COLO829 (cell line): ENCODE data around the gene IGSF21.

Experiments
- DNase-seq: peaks from one replicate; pipeline ENCODE4 v3.0.0; 2012; ENCODE audit warnings: low spot score

Gene IGSF21

DNA sequence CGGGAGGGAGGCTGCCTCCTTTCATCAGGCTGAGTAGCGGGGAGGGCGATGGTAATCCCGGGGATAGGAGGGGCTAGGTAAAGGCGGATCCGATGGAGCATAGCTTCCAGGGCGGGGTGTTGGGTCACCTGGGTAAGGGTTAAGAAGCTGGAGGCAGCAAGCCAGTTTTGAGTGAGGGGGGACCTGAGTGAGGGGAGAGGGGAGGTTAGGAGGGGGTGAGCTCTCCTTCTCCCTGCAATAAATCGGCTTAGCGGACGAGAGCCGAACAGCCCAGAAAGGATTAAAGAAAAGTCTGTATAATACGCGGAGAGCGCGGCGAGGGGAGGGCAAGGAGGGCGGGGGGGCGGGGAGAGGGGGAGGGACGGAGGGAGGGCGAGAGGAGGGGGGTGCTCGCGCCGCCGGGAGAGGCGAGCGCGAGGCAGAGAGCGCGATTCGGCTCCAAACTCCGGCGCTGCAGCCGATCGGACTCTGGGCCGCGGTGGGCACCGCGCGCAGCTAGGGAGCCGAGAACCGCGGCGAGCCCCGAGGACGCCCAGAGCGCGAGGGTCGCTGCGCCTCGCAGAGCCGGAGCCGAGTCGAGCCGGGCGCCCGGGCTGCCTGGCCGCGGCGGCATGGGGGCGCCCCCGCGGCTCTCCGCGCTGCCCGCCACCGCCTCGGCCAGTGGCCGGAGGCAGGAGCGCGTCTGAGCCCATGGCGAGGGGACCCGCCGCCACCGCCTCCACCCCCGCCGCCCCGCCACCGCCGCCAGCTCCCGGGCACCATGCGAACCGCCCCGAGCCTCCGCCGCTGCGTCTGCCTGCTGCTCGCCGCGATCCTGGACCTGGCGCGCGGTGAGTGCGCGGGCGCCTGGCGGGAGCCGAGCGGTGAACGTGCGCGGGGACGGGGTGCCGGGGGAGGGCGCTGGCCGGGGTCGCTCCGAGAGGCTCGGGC is at the start of gene IGSF21:
TSS of gene IGSF21 (plus strand) at position 430 of the 930 bp plus-strand sequence. CDS start at position 761, 331 bp downstream.
- no peak for DNase-seq

DNA sequence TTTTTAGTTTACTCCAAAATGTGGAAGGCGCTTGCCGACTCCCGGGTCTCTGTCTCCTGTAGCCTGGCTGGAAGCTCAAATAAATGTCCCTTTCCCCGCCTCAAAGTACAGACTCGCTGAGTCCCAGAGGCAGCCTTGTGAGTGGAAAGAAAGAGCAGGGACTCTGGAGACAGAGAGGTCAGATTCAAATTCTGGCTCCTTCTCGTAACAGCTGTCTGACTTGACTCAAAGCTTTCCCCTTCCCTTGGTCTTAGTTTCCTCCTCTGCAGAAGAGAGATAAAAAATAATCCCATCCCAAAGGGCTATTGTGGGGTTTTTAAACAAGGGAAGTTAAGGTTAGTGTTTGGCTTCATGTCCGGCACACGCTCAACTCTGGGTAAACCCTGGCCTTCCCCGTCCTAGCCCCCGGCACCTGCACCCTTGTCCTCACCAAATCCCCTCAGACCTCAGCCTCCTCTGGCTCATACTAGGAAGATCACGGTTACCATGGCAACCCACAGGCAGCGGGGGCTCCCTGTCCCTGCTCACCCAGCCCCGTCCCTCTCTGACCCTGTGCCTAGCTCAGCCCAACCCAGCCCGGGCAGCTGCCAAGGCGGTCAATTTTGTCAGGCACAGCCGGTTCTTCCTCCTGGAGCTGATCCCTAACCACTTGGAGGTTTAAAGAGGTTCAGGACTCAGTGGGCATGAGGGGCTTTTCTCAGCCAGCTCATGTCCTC is 49.2 kb upstream of the IGSF21 start:
- DNase-seq: no peak

GRCh38 chr1:18058981-18059605 is 48.5 kb upstream of the IGSF21 start:
- no peak for DNase-seq

DNA sequence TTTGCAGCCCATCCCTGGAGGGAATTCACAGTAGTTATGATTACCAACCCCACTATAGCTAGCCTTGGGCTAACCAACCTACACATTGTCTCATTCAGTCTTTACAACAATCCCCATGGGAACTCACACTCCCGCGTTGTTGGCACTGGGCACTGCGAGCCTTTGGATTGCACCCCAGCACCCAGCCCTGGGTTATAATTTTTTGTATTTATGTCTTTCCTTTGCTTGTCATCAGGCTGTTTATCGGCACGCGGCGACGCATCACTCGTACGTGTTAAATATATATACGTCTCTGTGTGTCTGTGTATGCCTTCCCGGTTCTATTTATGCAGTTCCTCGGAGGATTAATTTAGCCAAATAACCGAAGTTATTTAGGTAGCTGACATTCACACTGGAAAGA is 47.2 kb upstream of the IGSF21 start:
- DNase-seq: no peak

DNA sequence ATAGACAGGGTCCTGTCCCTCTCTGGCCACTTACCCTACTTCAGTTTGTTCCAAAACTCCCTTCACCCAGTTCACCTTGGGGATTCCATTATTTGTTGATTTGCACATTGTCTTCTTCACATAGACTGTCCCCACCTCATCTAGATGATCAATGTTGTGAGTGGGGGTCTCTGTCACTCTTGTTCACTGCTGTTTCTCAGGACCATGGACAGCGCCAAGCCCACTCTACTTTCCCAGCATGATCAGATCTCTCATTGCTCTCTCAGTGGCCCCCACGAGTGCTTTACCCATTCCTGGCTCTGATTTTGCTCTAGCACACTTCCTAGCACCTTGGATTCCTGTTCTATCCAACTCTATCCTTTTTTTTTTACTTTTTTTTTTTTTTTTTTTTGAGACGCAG is 45.4 kb upstream of the IGSF21 start:
- no peak for DNase-seq

- DNase-seq: no peak
Measured at GRCh38 chr1:18064534-18064933, 43.1 kb upstream of the IGSF21 start.

GRCh38 chr1:18066576-18066975 is 41.0 kb upstream of the IGSF21 start:
- DNase-seq: no peak

DNA sequence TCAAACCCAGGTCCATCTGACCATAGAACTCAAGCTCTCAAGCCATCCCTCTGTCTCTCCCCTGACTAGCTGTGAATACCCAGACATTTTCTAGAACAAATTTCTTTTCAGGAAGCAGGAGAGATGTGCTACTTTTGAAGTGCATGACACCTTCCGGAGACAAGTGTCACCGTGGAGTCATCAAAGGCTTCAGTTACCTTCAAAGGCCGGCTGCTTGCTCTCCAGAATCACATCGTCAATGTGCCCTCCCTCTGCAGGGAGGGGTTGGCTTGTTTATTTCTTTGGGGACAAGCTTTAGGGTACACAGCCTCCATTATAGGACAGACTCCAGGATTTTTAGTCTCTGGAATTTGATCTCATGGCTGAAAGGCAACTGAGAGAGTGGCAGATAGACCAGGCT is 37.7 kb upstream of the IGSF21 start:
- no peak for DNase-seq

- no peak for DNase-seq
Measured at GRCh38 chr1:18072066-18072465, 35.5 kb upstream of the IGSF21 start.

- DNase-seq: no peak
Measured at GRCh38 chr1:18073066-18073642, 34.4 kb upstream of the IGSF21 start.

GRCh38 chr1:18077657-18078215 is 29.9 kb upstream of the IGSF21 start:
- no peak for DNase-seq

- no peak for DNase-seq
Measured at GRCh38 chr1:18079941-18080735, 27.5 kb upstream of the IGSF21 start.

GRCh38 chr1:18085387-18086074 is 22.1 kb upstream of the IGSF21 start:
- DNase-seq: no peak

DNA sequence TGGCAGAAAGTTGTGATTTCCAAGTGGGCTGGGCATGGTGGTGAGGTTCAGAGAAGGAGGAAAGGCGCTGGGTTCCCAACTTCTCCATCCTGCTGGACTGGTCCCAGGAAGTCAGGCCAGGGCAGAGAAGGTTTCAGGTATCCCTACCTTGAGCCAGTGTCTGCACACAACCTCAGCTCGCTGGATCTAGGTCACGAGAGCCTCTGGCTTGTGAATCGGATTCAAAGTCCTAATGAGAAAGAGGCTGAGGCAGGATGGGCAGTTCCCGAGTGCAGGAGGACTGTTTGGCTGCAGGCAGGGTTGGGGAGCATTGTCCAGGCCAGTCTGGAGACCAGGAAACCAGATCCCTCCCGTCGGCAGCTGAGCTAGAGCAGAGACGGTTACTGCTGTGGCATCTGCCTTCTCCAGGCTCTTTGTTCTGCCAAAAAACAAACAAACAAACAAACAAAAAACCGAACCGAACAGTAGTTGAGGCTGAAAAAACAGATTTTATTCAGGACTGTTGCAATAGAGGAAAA is 19.5 kb upstream of the IGSF21 start:
- no peak for DNase-seq

GRCh38 chr1:18089488-18089887 is 18.1 kb upstream of the IGSF21 start:
- no peak for DNase-seq

- DNase-seq: no peak
Measured at GRCh38 chr1:18090636-18091035, 17.0 kb upstream of the IGSF21 start.

GRCh38 chr1:18091660-18092446 is 15.7 kb upstream of the IGSF21 start:
- no peak for DNase-seq

DNA sequence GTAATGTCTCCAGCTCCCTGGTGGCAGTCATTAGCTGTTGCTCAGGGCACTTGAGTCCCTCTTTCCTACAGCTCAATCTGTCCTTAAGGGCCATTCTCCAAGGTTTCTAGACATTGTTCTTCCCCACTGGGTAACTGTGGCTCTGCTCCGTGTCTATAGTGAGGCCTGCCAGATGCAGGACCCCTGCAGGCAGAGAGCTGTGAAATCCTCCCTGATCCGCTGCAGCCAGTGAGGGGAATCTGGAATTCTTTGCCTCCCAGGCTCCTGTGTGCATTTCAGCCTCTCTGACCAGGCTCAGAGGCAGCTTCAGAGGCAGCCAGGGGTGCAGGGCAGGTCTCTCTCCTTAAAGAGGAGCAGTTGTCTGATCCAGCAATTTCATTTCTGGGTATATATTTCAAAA is 14.4 kb upstream of the IGSF21 start:
- DNase-seq: no peak

DNA sequence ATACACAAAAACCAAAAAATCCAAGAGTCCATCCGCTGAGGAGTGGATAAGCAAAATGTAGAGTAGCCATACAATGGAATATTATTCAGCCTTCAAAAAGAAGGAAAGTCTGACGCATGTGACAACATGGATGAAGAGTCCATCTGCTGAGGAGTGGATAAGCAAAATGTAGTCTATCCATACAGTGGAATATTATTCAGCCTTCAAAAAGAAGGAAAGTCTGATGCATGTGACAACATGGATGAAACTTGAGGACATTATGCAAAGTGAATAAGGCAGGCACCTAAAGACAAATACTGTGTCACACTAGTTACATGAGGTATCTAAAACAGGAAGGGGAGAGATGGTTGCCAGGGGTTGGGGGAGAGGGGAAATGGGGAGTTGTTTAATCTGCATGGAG is 14.0 kb upstream of the IGSF21 start:
- no peak for DNase-seq

- DNase-seq: no peak
Measured at GRCh38 chr1:18094096-18094495, 13.5 kb upstream of the IGSF21 start.
